Breast epithelium (tissue), 3 donors: ENCODE results near the gene C19orf47.

Experiments used
- POLR2A ChIP-seq: fragments of 450-650 bp; IDR thresholded peaks from one replicate; pipeline ENCODE4 v1.6.1; 2016; ENCODE audit warnings: antibody characterized with exemption, mild to moderate bottlenecking, moderate library complexity
- TF ChIP-seq, protein P1 (sequence below), 3 donors: fragments of 450-650 bp; IDR thresholded peaks; one replicate each; pipeline ENCODE4 v1.5.1; 2016 to 2017; ENCODE audit warnings: antibody characterized with exemption in 3 of 3, mild to moderate bottlenecking in 3 of 3, moderate library complexity in 3 of 3

DNA sequence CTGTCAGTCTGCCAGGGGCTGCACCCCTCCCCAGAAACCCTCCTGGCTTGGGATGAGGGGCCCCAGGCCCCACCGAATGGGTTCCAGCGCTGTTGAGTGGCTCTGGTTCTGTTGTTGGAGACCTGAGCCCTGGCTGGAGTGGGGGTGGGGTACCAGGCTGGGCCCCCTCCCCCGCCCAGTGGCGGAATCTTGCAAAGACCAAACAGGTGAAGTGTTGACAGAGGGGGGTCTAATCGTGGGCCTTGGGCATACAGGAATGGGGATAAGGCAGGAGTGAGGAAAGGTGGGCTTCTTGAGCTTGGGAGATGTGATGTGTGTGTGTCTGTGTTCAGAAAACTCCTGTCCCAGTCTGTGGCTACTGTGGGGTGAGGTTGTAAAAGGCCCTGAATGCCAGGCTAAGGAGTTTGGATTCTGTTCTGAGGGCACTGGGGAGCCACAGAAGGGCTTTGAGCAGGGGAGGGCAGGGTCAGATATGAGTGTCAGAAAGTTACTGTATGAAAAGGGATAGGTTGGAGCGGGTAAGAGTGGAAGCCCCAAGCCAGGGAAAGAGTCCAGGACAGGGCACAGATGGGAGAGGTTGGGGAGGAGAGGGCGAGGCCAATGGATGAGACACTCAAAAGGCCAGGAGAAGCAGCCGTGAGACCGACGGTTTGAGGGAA is 42.0 kb upstream of the C19orf47 start, which contains the start of gene HIPK4:
- TF ChIP-seq, protein P1, sequence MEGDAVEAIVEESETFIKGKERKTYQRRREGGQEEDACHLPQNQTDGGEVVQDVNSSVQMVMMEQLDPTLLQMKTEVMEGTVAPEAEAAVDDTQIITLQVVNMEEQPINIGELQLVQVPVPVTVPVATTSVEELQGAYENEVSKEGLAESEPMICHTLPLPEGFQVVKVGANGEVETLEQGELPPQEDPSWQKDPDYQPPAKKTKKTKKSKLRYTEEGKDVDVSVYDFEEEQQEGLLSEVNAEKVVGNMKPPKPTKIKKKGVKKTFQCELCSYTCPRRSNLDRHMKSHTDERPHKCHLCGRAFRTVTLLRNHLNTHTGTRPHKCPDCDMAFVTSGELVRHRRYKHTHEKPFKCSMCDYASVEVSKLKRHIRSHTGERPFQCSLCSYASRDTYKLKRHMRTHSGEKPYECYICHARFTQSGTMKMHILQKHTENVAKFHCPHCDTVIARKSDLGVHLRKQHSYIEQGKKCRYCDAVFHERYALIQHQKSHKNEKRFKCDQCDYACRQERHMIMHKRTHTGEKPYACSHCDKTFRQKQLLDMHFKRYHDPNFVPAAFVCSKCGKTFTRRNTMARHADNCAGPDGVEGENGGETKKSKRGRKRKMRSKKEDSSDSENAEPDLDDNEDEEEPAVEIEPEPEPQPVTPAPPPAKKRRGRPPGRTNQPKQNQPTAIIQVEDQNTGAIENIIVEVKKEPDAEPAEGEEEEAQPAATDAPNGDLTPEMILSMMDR (IDR thresholded peaks at IDR 0.05) = no peak
- no peak for TF ChIP-seq POLR2A
